Stimulated activated CD4-positive, alpha-beta T cell treated with anti-CD3 and anti-CD28 coated beads, Interleukin-4, amount 100 ng/mL, for 1 hour (primary cell): ENCODE data around the gene NANOS2.
A peak's percentile ranks its signal among the peaks of the same experiment; 100 is the strongest.

Source experiments
- DNase-seq: peaks from one replicate; pipeline ENCODE4 v3.0.0-alpha.2; 2020

Gene NANOS2

GRCh38 chr19:45913874-45914830 is at the start of gene NANOS2:
Gene NANOS2, minus strand, starts transcription at chr19:45914778. Its CDS starts 85 bp downstream, at chr19:45914693.
- no peak for DNase-seq

GRCh38 chr19:45962021-45962420 is 47.4 kb upstream of the NANOS2 start:
- no peak for DNase-seq

DNA sequence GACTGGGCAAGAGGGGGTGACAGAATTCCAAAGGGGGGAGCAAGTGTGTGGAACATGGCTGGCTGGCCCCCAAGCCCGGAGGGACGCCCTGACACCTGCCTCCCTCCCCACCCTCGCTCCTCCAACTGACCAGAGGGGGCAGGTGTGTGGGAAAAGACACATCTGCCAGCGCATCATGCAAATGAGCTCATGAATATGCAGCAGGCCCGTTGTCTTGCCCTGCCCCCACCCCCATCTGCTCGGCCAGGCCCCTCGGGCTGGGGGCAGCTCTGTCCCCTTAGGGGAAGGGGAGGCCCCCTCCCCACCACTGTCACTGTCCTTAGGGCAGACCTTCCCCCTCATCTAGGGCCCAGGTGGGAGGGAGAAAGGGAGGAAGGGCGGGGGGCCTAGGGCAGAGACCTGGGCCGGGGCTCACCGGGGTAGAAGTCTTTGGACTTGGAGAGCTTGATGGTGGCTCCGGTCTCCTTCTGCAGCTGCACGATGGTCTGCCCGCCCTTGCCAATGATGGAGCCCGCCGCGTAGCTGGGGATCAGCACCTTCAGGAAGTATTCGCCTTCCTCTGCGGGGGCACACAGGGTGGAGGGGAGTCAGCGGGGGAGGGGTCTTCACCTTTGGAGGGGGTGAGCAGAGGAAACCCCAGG is 46.1 kb upstream of the NANOS2 start:
- DNase-seq = no peak

DNA sequence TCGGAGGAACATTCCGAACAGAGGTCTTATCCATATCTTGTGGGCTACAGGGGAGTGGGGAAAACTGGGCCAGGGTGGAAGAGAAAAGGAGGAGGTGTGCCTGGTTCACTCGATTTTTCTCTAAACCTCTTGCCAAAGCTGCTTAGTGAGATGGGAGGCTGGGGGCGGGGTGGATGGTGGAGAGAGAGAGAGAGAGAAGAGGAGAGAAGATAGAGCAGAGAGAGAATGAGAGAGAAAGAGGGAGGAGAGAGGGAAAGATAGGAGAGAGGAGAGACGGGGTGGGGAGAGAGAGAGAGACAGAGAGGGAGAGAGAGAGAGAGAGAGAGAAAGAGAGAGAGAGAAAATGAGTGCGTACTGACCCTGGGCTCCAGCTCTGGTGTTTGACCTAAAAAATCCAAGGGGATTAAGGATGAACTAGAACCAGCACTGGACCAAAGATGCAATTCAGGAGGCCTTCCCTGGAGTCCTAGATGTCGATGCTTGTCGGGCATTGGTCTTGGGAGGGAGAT is 45.0 kb upstream of the NANOS2 start:
- DNase-seq = no peak

DNA sequence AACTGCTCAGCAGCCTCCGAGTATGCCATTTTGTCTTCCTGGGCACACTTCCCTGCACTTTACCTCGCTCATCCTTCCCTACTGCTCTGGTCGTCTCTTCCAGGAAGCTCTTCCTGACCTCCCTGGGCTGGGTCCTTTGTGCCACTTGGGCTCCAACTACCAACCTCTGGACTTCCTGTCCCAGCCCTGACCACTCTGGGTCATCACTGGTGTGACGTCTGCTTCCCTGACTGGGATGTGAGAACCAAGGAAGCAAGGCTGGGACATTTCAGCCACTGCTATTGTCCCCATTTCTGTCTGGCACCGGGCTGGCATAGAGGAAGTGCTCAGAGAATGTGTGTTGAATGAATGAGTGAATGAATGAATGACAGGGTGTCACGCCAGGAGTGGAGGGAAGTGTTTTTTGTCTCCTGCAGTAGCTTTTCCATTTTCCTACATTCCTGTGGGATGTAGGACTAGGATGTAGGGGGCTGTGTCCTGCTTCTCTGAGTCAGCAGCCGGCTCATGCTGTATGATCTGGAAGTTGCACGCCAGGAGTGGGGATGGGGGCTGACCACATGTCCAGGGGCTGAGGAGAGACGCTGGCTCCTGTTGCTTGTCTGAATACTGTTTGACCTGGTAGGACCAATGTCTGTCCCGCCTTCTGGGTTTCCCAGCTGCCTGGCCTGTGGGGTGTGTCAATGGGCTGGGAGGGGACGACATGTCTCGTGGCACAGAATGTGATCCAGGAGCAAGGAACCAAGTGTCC is 44.4 kb upstream of the NANOS2 start:
- no peak for DNase-seq

GRCh38 chr19:45958320-45958719 is 43.7 kb upstream of the NANOS2 start:
- DNase-seq = no peak

DNA sequence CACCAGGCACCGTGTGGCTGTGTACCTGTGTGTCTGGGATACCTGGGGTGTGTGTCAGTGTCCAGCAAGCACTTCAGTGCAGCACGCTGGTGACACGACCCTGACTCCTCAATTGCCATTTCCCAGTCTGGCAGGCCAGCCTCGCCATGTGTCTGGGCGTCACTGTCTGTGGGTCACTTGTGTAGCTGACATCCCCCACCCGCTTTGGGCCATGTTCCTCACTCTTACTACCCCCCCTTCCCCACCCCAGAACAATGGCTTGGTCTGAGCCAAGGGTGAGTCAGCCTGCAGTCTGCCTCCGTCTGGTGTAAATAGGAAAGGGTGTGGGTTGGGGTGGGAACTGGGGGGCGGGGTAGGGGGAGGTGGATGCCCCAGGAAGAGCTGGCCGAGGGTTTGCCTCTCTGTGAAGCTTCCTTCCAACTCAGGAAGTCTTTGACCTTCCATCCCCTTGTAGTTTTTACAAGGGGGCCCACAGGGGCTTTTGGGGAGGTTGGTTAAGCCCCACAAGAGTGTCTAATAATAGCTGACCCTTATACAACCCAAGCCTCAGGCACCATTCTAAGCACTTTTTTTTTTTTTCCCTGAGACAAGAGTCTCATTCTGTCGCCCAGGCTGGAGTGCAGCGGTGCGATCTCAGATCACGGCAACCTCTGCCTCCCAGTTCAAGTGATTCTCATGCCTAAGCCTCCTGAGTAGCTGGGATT is 41.5 kb upstream of the NANOS2 start:
- no peak for DNase-seq

GRCh38 chr19:45954156-45954555 is 39.6 kb upstream of the NANOS2 start:
- no peak for DNase-seq

- no peak for DNase-seq
Measured at GRCh38 chr19:45953676-45954075, 39.1 kb upstream of the NANOS2 start.

DNA sequence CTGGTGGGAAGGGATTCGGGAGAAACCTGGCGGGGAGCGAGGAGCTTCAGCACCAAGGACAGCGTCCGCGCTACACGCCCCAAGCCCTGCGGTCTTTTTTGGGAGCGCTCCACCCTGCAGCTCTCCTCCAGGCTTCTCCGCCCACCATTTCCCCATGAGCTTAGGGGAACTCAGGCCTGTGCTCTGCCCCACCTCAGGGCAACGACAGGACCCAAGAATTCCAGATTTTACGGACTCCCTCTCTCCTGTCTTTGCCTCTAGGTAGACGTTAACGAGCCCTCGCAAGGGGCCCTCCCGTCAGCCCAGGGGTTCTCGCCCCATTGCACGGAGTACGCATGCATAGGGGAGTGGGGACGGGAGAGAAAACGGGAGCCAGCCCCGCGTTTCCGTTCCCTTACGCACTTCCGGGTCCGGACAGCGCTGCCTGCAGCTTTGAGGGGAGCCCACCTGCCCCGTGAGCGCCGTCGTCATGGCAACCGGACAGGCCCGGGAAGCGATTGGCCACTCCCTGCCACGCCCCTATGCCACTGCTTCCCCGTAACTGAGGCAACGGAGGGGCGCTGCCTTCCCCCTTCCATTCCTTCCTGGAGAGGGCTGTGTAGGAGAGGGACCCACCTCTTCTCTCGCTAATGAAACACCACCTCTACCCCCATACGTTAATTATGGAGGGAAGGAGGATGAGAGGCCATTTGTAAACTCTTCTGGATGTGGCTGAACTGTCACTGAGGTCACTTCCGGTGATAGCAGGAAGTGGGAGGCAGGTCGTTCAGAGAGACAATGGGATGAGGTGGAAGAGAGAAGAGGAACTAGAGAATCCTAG is 38.3 kb upstream of the NANOS2 start:
- DNase-seq = peak; percentile 43

GRCh38 chr19:45952341-45952685 is 37.7 kb upstream of the NANOS2 start:
- no peak for DNase-seq

- no peak for DNase-seq
Measured at GRCh38 chr19:45947926-45948325, 33.3 kb upstream of the NANOS2 start.

DNA sequence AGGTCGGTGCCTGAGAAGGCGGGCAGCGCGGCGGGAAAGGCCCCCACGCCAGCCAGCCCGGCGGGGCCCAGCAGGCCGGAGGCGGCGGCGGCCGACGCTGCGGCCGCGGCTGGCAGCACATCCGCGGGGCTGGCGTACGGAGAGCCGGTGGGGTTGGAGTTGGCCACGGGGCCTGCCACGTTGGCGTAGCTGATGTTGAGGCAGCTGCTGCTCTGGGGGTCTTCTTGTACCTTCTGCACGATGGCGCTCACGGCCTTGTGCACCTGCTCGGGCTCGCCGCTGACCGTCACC is 25.9 kb upstream of the NANOS2 start:
- no peak for DNase-seq

GRCh38 chr19:45939792-45940514 is 25.4 kb upstream of the NANOS2 start:
- DNase-seq = no peak

GRCh38 chr19:45938733-45939319 is 24.2 kb upstream of the NANOS2 start:
- no peak for DNase-seq

GRCh38 chr19:45935267-45935666 is 20.7 kb upstream of the NANOS2 start:
- DNase-seq = no peak

DNA sequence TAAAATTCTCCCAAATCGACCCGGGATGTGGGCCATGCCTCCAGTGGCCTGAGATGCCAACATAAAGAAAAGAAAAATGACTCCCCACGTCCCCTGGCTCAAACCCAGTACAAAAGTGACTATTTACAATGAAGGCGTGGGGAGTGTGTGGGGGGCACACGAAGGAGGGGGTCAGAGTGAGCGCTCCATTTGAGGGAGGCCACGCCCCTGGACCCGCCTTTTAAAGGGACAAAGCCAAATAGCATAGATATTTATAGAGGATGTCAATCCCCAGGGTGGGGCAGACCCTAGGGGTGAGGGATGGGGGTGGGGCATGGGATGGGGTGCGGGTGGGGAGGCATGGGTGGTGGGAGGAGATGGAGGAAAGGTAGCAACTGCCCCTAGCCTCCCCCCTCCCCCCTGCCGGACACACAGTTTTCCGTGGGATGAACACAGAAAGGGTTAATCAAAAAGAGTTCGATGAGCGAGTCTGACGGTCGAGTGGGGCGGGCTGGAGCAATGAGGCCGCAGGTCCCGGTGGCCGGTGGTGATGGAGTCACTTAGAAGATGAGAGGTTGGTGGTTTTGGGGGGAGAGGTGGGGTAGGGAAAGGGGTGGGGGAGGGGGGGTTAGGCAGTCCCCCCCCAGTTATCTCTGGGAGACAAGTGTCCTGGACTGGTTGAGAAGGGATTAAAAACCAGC is 20.1 kb upstream of the NANOS2 start:
- DNase-seq = no peak

GRCh38 chr19:45933759-45934158 is 19.2 kb upstream of the NANOS2 start:
- no peak for DNase-seq

GRCh38 chr19:45931055-45931454 is 16.5 kb upstream of the NANOS2 start:
- DNase-seq = no peak

DNA sequence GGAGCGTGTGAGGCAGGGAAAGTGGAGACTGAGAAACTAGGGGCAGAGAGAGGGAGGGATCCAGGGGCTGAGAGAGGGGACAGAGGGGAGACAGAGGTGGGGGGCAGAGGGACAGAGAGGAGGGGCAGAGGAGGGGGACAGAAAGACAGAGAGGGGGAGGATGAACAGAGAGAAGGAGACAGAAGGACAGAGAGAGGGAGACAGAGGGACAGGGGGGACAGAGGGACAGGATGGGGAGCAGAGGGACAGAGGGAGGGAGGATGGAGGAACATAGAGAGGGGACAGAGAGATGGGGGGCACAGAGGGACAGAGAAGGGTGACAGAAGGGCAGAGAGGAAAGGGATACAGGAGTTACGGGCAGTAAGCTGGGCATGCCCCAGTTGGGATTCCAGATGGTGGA is 14.7 kb upstream of the NANOS2 start:
- no peak for DNase-seq
